HCT116 (cell line): Measurements from ENCODE around the gene MCF2L. TPM values are rescaled to one million over a fixed set of nuclear protein-coding genes. Genes with fewer than 3 reads are reported as not detected.

ENCODE experiments used
- ATAC-seq: fragments of 200-7000 bp; cut with Tn5 transposase; 2 replicates; pipeline ENCODE4 v1.9.1; 2020; ENCODE audit warnings: mild to moderate bottlenecking, moderate library complexity
- BruUV-seq: library from RNA; stranded (reverse); fragments of 400-500 nt; replicated peaks from 2 replicates; lab custom pipeline; 2021; lab: Mats Ljungman, UMichigan
- CTCF ChIA-PET: fragments of 300-600 bp; sonication (Branson Sonifier 250); formaldehyde crosslinking; loops from one replicate; lab custom pipeline; 2021; ENCODE audit warnings: antibody characterized with exemption; lab: Charles Lee
- POLR2A ChIA-PET: fragments of 300-600, 350-600 bp; sonication (Branson Sonifier 250); formaldehyde crosslinking; loops from one replicate; lab custom pipeline; 2021; ENCODE audit warnings: antibody characterized with exemption; lab: Charles Lee
- RAD21 ChIA-PET, 2 experiments: fragments of 300-600 bp; sonication (Branson Sonifier 250); formaldehyde crosslinking; loops; one replicate each; lab custom pipeline; 2023; ENCODE audit warnings: low total read pairs in 2 of 2; ENCODE audit not compliant: uncharacterized antibody in 2 of 2, unreplicated experiment in 2 of 2, low non-redundant PET in 1 of 2; lab: Charles Lee
- DNase-seq: peaks from one replicate; pipeline ENCODE4 v3.0.0-alpha.2; 2010; ENCODE audit warnings: low read depth, low spot score
- H2AFZ ChIP-seq: fragments of 200-600 bp; shearing (Covaris generic), sonication (generic); 2 replicates; pipeline ENCODE4 v1.6.1; 2017; ENCODE audit warnings: low read depth, mixed run types, mixed read lengths, antibody characterized with exemption, low read length; ENCODE audit not compliant: poor library complexity, severe bottlenecking
- H3K27ac ChIP-seq: 2 replicates; pipeline ENCODE4 v1.5.1; 2012; ENCODE audit warnings: low read depth, low read length
- H3K27me3 ChIP-seq: fragments of 200-600 bp; sonication (generic); 2 replicates; pipeline ENCODE4 v1.6.1; 2016; ENCODE audit warnings: mixed run types, low read length, mixed read lengths; ENCODE audit not compliant: insufficient read depth
- H3K36me3 ChIP-seq, 2 experiments: fragments of 200-500 bp in 1 of 2; fragments of 200-600 bp in 1 of 2; sonication (Bioruptor generic) in 1 of 2; sonication (generic) in 1 of 2; 2 replicates each; pipeline versions ENCODE4 v1.5.1 to v1.6.1; 2014 to 2016; ENCODE audit warnings: low read length in 2 of 2, inconsistent platforms in 1 of 2, mixed read lengths in 1 of 2, mixed run types in 1 of 2; ENCODE audit not compliant: insufficient read depth in 2 of 2, control insufficient read depth in 1 of 2
- H3K4me1 ChIP-seq, 2 experiments: fragments of 200-600 bp in 1 of 2; sonication (generic) in 1 of 2; 2 replicates each; pipeline versions ENCODE4 v1.5.1 to v1.6.1; 2012 to 2017; ENCODE audit warnings: low read length in 2 of 2, inconsistent platforms in 1 of 2, mild to moderate bottlenecking in 1 of 2, mixed read lengths in 1 of 2, mixed run types in 1 of 2, moderate library complexity in 1 of 2; ENCODE audit not compliant: insufficient read depth in 2 of 2, control insufficient read depth in 1 of 2
- H3K4me2 ChIP-seq: fragments of 200-600 bp; sonication (generic); 2 replicates; pipeline ENCODE4 v1.6.1; 2017; ENCODE audit warnings: mixed run types, low read length, mixed read lengths
- H3K4me3 ChIP-seq, 2 experiments: fragments of 200-600 bp in 1 of 2; sonication (generic) in 1 of 2; replicated peaks in 1 of 2; 2 replicates each; pipeline ENCODE4 v1.5.1; 2011 to 2016; ENCODE audit warnings: low read length in 2 of 2, control low read depth in 1 of 2, low read depth in 1 of 2, mild to moderate bottlenecking in 1 of 2, mixed read lengths in 1 of 2, mixed run types in 1 of 2
- H3K79me2 ChIP-seq: fragments of 200-600 bp; sonication (generic); 2 replicates; pipeline ENCODE4 v1.6.1; 2017; ENCODE audit warnings: mild to moderate bottlenecking, mixed run types, low read length, moderate library complexity, mixed read lengths; ENCODE audit not compliant: insufficient read depth
- H3K9ac ChIP-seq: fragments of 200-600 bp; sonication (generic); 2 replicates; pipeline ENCODE4 v1.6.1; 2016; ENCODE audit warnings: low read length, mixed read lengths
- H3K9me2 ChIP-seq: fragments of 200-600 bp; sonication (generic), shearing (Covaris generic); 2 replicates; pipeline ENCODE4 v1.6.1; 2017; ENCODE audit warnings: mixed run types, mild to moderate bottlenecking, moderate library complexity; ENCODE audit not compliant: insufficient read depth
- H3K9me3 ChIP-seq, 2 experiments: fragments of 200-500 bp in 1 of 2; fragments of 200-600 bp in 1 of 2; sonication (Bioruptor generic) in 1 of 2; sonication (generic) in 1 of 2; 2 replicates each; pipeline ENCODE4 v1.6.1; 2014 to 2017; ENCODE audit warnings: low read length in 2 of 2, mixed read lengths in 2 of 2, inconsistent platforms in 1 of 2, low read depth in 1 of 2, mild to moderate bottlenecking in 1 of 2, mixed run types in 1 of 2, moderate library complexity in 1 of 2; ENCODE audit not compliant: control insufficient read depth in 1 of 2, insufficient read depth in 1 of 2
- H4K20me1 ChIP-seq: fragments of 200-600 bp; sonication (generic), shearing (Covaris generic); 2 replicates; pipeline ENCODE4 v1.6.1; 2017; ENCODE audit warnings: mixed run types, mild to moderate bottlenecking, moderate library complexity; ENCODE audit not compliant: insufficient read depth
- CBX3 ChIP-seq: IDR thresholded peaks from 2 replicates; pipeline ENCODE4 v1.6.1; 2012; ENCODE audit warnings: low read depth
- EGR1 ChIP-seq: IDR thresholded peaks from 2 replicates; pipeline ENCODE4 v1.6.1; 2012; ENCODE audit warnings: low read depth
- FOSL1 ChIP-seq: IDR thresholded peaks from 2 replicates; pipeline ENCODE4 v1.6.1; 2012; ENCODE audit warnings: low read depth
- SIN3A ChIP-seq: IDR thresholded peaks from 2 replicates; pipeline ENCODE4 v1.6.1; 2012; ENCODE audit warnings: low read depth
- SP1 ChIP-seq: IDR thresholded peaks from 2 replicates; pipeline ENCODE4 v1.6.1; 2012; ENCODE audit warnings: low read depth
- SRF ChIP-seq: IDR thresholded peaks from 2 replicates; pipeline ENCODE4 v1.6.1; 2012; ENCODE audit warnings: low read depth
- ZBTB33 ChIP-seq: IDR thresholded peaks from 2 replicates; pipeline ENCODE4 v1.6.1; 2011; ENCODE audit warnings: mild to moderate bottlenecking, low read length, moderate library complexity; ENCODE audit not compliant: insufficient replicate concordance; ENCODE audit errors: extremely low read depth
- intact Hi-C: fragments of 100-400 bp; cut with micrococcal nuclease; formaldehyde crosslinking; loops from 2 replicates; pipeline ENCODE4 v1.10.0; 2022
- total RNA-seq: library from RNA; stranded (reverse); gene quantifications from one replicate; pipeline ENCODE4 v1.2.1, GENCODE V29; 2021; ENCODE audit not compliant: unreplicated experiment
- TF ChIP-seq, protein P1 (sequence below), 3 experiments: fragments of 200-600 bp in 1 of 3; sonication (generic) in 1 of 3; IDR thresholded peaks in 2 of 3; conservative IDR thresholded peaks in 1 of 3; 2 replicates each; pipeline ENCODE4 v1.5.1; 2012 to 2017; ENCODE audit warnings: low read depth in 2 of 3, low read length in 2 of 3, antibody characterized with exemption in 1 of 3, borderline replicate concordance in 1 of 3, control low read depth in 1 of 3, mild to moderate bottlenecking in 1 of 3, mixed read lengths in 1 of 3, mixed run types in 1 of 3, moderate library complexity in 1 of 3; ENCODE audit not compliant: insufficient read depth in 1 of 3

The MCF2L gene
- total RNA-seq, 1 experiment from 2014 or later = 19.3 TPM

DNA sequence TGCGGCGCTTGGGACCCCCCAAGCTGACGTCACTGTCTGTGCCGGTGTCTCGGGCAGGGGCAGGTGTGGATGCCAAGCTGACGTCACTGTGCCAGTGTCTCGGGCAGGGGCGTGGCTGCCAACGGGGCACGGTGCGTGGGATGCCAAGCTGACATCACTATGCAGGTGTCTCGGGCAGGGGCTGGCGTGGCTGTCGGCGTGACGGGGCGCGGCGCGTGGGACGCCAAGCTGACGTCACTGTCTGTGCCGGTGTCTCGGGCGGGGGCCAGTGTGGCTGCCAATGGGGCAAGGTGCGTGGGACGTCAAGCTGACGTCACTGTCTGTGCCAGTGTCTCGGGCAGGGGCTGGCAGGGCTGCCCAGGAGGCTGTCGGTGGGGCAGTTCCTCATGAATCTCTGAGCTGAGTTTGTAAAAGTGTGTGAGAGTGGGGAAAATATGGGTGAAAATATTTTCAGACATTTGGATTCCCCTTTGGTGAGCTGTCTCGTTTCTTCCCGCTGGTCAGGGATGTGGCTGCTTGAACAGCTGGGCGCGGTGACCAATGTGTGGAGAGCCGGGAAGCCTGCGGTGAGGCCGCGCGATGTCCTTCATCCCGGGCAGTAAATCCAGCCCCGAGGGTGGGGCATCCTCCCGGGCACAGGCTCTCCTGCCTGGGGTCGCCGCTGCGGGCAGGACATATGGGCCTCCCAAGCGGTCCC is 25.2 kb downstream of the MCF2L start:
- Histone ChIP-seq H3K9me2 (no peaks in the 10 kb centered on the region), H3K9me3 (no peaks in the 10 kb centered on the region), H3K4me1 (peaks cover 0 to 18% of the 10 kb centered on the region in 2 experiments; a peak in 2 of 4 replicates), H3K79me2 (no peaks in the 10 kb centered on the region), H2AFZ (no peak overlapping the region), H4K20me1 (no peaks in the 10 kb centered on the region), H3K36me3 (no peaks in the 10 kb centered on the region), H3K27me3 (no peaks in the 10 kb centered on the region), H3K27ac (no peak overlapping the region), H3K4me3 (no peak overlapping the region), H3K9ac (no peak overlapping the region), H3K4me2 (no peak overlapping the region)
- no peak for ATAC-seq
- ChIA-PET CTCF (no interaction called here), POLR2A (no interaction called here)
- BruUV-seq = no TSS peak
- intact Hi-C loops = no loop called here
- TF ChIP-seq, protein P1, sequence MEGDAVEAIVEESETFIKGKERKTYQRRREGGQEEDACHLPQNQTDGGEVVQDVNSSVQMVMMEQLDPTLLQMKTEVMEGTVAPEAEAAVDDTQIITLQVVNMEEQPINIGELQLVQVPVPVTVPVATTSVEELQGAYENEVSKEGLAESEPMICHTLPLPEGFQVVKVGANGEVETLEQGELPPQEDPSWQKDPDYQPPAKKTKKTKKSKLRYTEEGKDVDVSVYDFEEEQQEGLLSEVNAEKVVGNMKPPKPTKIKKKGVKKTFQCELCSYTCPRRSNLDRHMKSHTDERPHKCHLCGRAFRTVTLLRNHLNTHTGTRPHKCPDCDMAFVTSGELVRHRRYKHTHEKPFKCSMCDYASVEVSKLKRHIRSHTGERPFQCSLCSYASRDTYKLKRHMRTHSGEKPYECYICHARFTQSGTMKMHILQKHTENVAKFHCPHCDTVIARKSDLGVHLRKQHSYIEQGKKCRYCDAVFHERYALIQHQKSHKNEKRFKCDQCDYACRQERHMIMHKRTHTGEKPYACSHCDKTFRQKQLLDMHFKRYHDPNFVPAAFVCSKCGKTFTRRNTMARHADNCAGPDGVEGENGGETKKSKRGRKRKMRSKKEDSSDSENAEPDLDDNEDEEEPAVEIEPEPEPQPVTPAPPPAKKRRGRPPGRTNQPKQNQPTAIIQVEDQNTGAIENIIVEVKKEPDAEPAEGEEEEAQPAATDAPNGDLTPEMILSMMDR (IDR thresholded peaks at IDR 0.05 in 2 of 3, conservative IDR thresholded peaks at IDR 0.05 in 1 of 3; ENCODE audit: borderline replicate concordance in 1 of 3, insufficient read depth in 1 of 3, low read depth in 2 of 3, low read length in 2 of 3) = no peak
- TF ChIP-seq SRF (no peak), CBX3 (no peak), EGR1 (no peak), FOSL1 (no peak), SIN3A (no peak)
- TF ChIP-seq, all 23 proteins: peak for 0
- no peak for DNase-seq
- RAD21 ChIA-PET = no interaction called here

DNA sequence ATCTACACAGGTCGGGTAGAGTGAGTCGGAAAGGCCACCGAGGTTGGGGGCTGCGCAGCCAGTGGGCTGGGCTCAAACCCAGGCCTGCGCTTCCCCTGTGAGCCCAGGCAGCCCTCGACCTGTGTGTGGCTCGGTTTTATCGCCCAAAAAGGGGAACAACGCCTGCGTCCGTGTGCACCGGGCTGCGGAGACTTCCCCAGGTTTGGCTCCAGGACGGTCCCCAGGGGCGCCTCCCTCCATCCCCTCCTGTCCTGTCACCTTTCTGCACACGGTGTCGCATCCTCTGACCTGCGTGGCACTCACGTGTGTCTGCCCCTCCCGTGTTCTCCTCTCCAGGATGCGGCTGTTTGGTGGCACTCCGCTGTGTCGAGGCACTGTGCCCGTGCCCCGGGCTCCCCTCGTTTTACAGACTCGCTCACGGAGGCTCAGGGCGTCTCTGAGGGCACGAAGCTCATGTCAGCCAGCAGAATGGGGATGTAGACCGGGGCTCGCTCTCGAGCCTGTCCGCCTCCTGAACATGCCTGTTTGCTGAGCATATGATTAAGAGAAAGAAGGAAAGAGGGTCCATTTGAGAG is 25.9 kb downstream of the MCF2L start:
- H2AFZ ChIP-seq = no peak overlapping the region
- H3K36me3 ChIP-seq = no peaks in the 10 kb centered on the region
- CTCF ChIA-PET = no interaction called here
- no peak for ATAC-seq
- H4K20me1 ChIP-seq = no peaks in the 10 kb centered on the region
- TF ChIP-seq ZBTB33 (no peak), SP1 (no peak)
- TF ChIP-seq, all 23 proteins: peak for 0
- H3K79me2 ChIP-seq = no peaks in the 10 kb centered on the region
- intact Hi-C loops = no loop called here
- no peaks in the 10 kb centered on the region for H3K27me3 ChIP-seq
- peak overlapping the region; percentile 68; the same call in 1 of the 2 replicates for H3K4me2 ChIP-seq
- ChIA-PET RAD21 (no interaction called here), POLR2A (no interaction called here)
- BruUV-seq = no TSS peak
- no peaks in the 10 kb centered on the region for H3K9me2 ChIP-seq
- no peaks in the 10 kb centered on the region for H3K9me3 ChIP-seq
- peaks cover 0 to 18% of the 10 kb centered on the region in 2 experiments; a peak in 2 of 4 replicates for H3K4me1 ChIP-seq
- no peak for DNase-seq
- peak overlapping the region in 1 of 2 experiments; percentile 37; a peak in 1 of 4 replicates for H3K4me3 ChIP-seq
- no peak overlapping the region; the same call in 1 of the 2 replicates for H3K27ac ChIP-seq
- H3K9ac ChIP-seq = 0 out of 2 replicates have a peak overlapping the region, but pooled peaks have one; percentile 27
